Measurements from ENCODE around the gene DDX10. TPM values are rescaled to one million over a fixed set of nuclear protein-coding genes. Genes with fewer than 3 reads are reported as not detected.
A peak's percentile ranks its signal among the peaks of the same experiment; 100 is the strongest.
"Not testable (repeated sequence)": the region's sequence is repeated elsewhere in the genome, so short reads cannot be mapped to it uniquely, and the experiment has no call there.

The DDX10 gene
- total RNA-seq, 4 donors from 2014 or later: 27.9 to 511 (median 31.5) TPM

DNA sequence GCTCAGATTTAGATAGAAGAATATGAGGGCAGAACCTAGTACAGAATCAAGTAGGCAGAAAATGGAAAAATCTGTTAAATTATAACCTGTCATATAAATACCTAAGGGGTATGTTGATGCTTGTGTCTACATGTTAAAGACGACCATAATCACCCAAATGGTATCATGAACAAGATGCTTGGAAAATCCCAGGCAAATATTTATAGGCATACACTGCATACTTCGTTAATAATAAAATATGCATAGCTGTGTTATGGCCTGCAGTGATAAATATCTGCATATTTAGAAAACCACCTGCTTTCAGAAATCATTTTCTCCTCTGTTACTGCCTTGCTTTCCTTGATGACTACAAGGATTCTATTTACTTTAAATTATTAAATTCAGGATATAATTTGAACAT lies 18.9 kb upstream of the DDX10 start:
- no peaks in the 10 kb centered on the region for H3K36me3 ChIP-seq
- H3K27me3 ChIP-seq: no peaks in the 10 kb centered on the region
- H3K4me1 ChIP-seq: no peaks in the 10 kb centered on the region
- H3K9me3 ChIP-seq: no peaks in the 10 kb centered on the region
- H3K27ac ChIP-seq: no peak overlapping the region
- no peak overlapping the region for H3K4me3 ChIP-seq
- TF ChIP-seq POLR2A (IDR thresholded peaks at IDR 0.05) (no peak), CTCF (IDR thresholded peaks at IDR 0.05) (no peak)
- no peak for DNase-seq
- intact Hi-C loops (cut with DNase I; ENCODE audit: low total_unique reads): no loop called here

- H3K9me3 ChIP-seq: no peaks in the 10 kb centered on the region
- DNase-seq: no peak
- H3K36me3 ChIP-seq: no peaks in the 10 kb centered on the region
- H3K27me3 ChIP-seq: no peaks in the 10 kb centered on the region
- TF ChIP-seq POLR2A (IDR thresholded peaks at IDR 0.05): no peak
- no peak for TF ChIP-seq CTCF (IDR thresholded peaks at IDR 0.05)
- intact Hi-C loops (cut with DNase I; ENCODE audit: low total_unique reads): no loop called here
- H3K4me1 ChIP-seq: no peaks in the 10 kb centered on the region
- H3K4me3 ChIP-seq: no peak overlapping the region
- H3K27ac ChIP-seq: no peak overlapping the region
Observed at GRCh38 chr11:108647387-108647700, 17.5 kb upstream of the DDX10 start.

GRCh38 chr11:108647701-108648527 lies 17.0 kb upstream of the DDX10 start:
- Histone ChIP-seq H3K36me3 (no peaks in the 10 kb centered on the region), H3K4me1 (no peaks in the 10 kb centered on the region), H3K27me3 (no peaks in the 10 kb centered on the region), H3K27ac (no peak overlapping the region), H3K9me3 (no peaks in the 10 kb centered on the region), H3K4me3 (no peak overlapping the region)
- TF ChIP-seq POLR2A (IDR thresholded peaks at IDR 0.05): no peak
- TF ChIP-seq CTCF (IDR thresholded peaks at IDR 0.05): peak; percentile 44 to 62 (median 55)
- intact Hi-C loops (cut with DNase I; ENCODE audit: low total_unique reads): no loop called here
- peak; percentile 38 to 55 for DNase-seq

DNA sequence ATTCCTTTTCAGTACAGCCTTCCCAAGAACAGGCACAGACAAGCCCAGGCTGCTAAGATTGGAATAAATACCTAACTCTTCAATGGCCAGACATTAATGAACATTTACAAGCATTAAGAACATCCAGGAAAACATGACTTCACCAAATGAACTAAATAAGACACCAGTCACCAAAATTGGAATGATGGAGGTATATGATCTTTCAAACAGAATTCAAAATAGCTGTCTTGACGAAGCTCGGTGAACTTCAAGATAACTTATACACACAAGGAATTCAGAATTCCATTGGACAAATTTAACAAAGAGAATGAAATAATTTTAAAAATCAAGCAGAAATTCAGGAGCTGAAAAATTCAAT lies 16.4 kb upstream of the DDX10 start:
- TF ChIP-seq POLR2A (IDR thresholded peaks at IDR 0.05) (no peak), CTCF (IDR thresholded peaks at IDR 0.05) (no peak)
- Histone ChIP-seq H3K27ac (no peak overlapping the region), H3K4me1 (no peaks in the 10 kb centered on the region), H3K4me3 (no peak overlapping the region), H3K9me3 (no peaks in the 10 kb centered on the region), H3K36me3 (no peaks in the 10 kb centered on the region), H3K27me3 (no peaks in the 10 kb centered on the region)
- intact Hi-C loops (cut with DNase I; ENCODE audit: low total_unique reads): no loop called here
- no peak for DNase-seq

GRCh38 chr11:108654100-108654499 lies 10.8 kb upstream of the DDX10 start:
- DNase-seq; intact Hi-C loops (cut with DNase I; ENCODE audit: low total_unique reads); H3K9me3 ChIP-seq; H3K27ac ChIP-seq; H3K4me3 ChIP-seq; H3K27me3 ChIP-seq; H3K4me1 ChIP-seq; H3K36me3 ChIP-seq: not testable (repeated sequence)

Data from uterus (tissue), 4 donors.